Urinary bladder (tissue), 4 donors: ENCODE data around the gene PRRC2C. TPM values are rescaled to one million over a fixed set of nuclear protein-coding genes. Genes with fewer than 3 reads are reported as not detected.
"Not testable (repeated sequence)": the region's sequence is repeated elsewhere in the genome, so short reads cannot be mapped to it uniquely, and the experiment has no call there.

ENCODE experiments used
- DNase-seq: peaks from one replicate; pipeline ENCODE4 v3.0.0-alpha.2; 2015; ENCODE audit errors: extremely low spot score
- H3K27ac ChIP-seq: one replicate; pipeline ENCODE4 v1.5.1; 2013; ENCODE audit warnings: low read depth, mild to moderate bottlenecking, moderate library complexity
- H3K36me3 ChIP-seq: one replicate; pipeline ENCODE4 v1.6.1; 2013; ENCODE audit warnings: mild to moderate bottlenecking, moderate library complexity; ENCODE audit not compliant: insufficient read depth
- H3K4me1 ChIP-seq: one replicate; pipeline ENCODE4 v1.6.1; 2013; ENCODE audit warnings: mild to moderate bottlenecking, moderate library complexity; ENCODE audit not compliant: insufficient read depth
- H3K4me3 ChIP-seq: one replicate; pipeline ENCODE4 v1.5.1; 2013; ENCODE audit warnings: low read depth, low read length
- WGBS: extraction: QIAGEN DNeasy Blood & Tissue Kit; methylation state at CpG from one replicate; pipeline ENCODE4 v1.1.7; 2013; 5-methylcytosine and 5-hydroxymethylcytosine counted together
- polyA plus RNA-seq: library from polyadenylated mRNA; stranded (reverse); fragments of 200-250 nt; gene quantifications from one replicate; pipeline ENCODE4 v1.2.3, GENCODE V29; 2013
- total RNA-seq: library from RNA; depleted of rRNA; stranded (reverse); fragments of >200 nt; gene quantifications from one replicate; pipeline ENCODE4 v1.2.3, GENCODE V29; 2014
- donor health status: healthy with polysubstance abuse.
- donor health status: healthy.

Gene PRRC2C
- total and polyA plus RNA-seq, 2 donors: 36.5 to 69.9 TPM

DNA sequence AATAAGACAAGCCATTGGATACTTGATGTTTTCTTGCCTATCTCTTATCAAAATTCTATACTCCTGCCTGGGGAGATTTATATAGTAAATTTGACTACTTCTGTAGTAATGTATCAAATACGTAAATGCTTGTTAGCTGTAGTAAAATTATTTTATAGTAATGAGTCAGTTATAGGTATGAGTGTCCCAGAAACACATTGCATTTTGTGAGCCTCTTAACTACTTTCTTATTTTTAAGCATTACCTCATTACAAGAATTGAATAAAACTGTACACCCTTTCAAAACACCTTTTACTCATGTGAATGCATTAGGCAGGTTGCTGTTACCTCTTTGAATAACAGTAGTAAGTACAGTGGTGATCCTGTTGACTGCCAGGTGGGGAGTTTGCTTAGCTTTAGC, 28.4 kb downstream of the PRRC2C start:
- H3K4me3 ChIP-seq: no peak overlapping the region
- 0% methylated on average over 1 of the region's 1 CpG for WGBS
- H3K36me3 ChIP-seq: peaks cover 3% of the 10 kb centered on the region
- H3K27ac ChIP-seq: no peak overlapping the region
- H3K4me1 ChIP-seq: no peaks in the 10 kb centered on the region
- no peak for DNase-seq

DNA sequence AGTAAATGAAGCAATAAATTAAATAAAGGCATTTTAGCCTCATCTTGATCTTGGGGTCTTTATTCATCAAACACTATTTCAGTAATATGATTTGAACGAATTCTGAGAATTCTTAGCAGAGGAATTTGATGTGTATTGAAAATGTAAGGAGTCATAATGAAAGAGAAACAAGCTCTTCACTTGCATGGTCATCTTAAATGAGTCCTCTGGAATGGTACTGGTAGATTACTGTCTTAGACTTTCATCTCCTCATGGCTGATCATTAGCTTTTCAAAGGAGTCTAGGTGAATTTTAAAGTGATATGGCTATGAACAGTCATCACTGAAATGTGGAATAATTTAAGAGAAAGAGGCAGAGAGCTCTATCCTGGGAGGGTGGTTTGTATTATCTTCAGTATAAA, 30.0 kb downstream of the PRRC2C start:
- no peak overlapping the region for H3K4me3 ChIP-seq
- peaks cover 3% of the 10 kb centered on the region for H3K36me3 ChIP-seq
- WGBS: 86% methylated on average over 1 of the region's 1 CpG
- DNase-seq: no peak
- no peaks in the 10 kb centered on the region for H3K4me1 ChIP-seq
- no peak overlapping the region for H3K27ac ChIP-seq

GRCh38 chr1:171515741-171516140, 30.4 kb downstream of the PRRC2C start:
- no peaks in the 10 kb centered on the region for H3K4me1 ChIP-seq
- H3K4me3 ChIP-seq: no peak overlapping the region
- peaks cover 3% of the 10 kb centered on the region for H3K36me3 ChIP-seq
- DNase-seq: no peak
- no peak overlapping the region for H3K27ac ChIP-seq
- 95% methylated on average over 4 of the region's 4 CpGs for WGBS

DNA sequence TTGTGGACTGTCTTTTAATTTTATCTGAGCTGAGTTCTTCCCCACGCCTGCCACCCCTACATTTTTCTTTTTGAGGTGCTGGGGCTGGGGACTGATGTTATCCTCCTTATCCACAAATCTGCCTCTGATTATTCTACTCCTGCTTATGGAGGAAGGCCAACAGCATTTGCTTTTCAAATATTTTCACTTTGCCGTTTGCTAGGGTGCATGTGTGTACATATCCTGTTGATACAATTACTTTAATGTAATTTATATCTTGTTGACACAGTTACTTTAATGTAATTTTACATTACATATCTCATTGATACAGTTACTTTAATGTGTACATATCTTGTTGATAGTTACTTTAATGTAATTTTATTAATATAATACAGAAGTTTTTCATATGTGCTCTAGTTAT, 36.2 kb downstream of the PRRC2C start:
- Histone ChIP-seq H3K4me1 (no peaks in the 10 kb centered on the region), H3K36me3 (peaks cover 2% of the 10 kb centered on the region), H3K27ac (no peak overlapping the region), H3K4me3 (no peak overlapping the region)
- 68% methylated on average over 2 of the region's 2 CpGs for WGBS
- DNase-seq: no peak

GRCh38 chr1:171530676-171531075, 45.3 kb downstream of the PRRC2C start:
- WGBS: 88% methylated on average over 3 of the region's 3 CpGs
- Histone ChIP-seq H3K4me1 (no peaks in the 10 kb centered on the region), H3K36me3 (no peaks in the 10 kb centered on the region), H3K27ac (no peak overlapping the region), H3K4me3 (no peak overlapping the region)
- no peak for DNase-seq

- Histone ChIP-seq H3K4me1 (no peaks in the 10 kb centered on the region), H3K36me3 (no peaks in the 10 kb centered on the region), H3K27ac (no peak overlapping the region), H3K4me3 (no peak overlapping the region)
- DNase-seq: no peak
- 94% methylated on average over 7 of the region's 7 CpGs for WGBS
These were observed 47.2 kb downstream of the PRRC2C start for GRCh38 chr1:171532520-171532919.

DNA sequence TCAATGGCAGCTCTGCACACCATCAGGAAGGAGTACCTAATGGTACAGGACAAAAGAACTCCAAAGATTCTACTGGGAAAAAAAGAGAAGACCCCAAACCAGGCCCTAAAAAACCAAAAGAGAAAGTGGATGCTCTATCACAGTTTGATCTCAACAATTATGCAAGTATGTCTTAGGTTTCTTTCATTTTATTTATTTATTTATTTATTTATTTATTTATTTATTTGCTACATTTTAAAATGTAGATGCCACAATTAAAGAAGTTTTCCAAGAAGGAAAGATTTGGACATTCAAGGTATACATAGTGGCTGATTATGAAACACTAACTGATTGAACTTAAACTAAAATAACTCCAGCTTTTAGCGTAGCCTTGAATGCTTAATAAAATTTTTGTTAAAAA, 60.2 kb downstream of the PRRC2C start:
- Histone ChIP-seq H3K4me1 (no peaks in the 10 kb centered on the region), H3K27ac (no peak overlapping the region), H3K4me3 (no peak overlapping the region), H3K36me3 (peaks cover 2% of the 10 kb centered on the region)
- no peak for DNase-seq
- WGBS: 99% methylated on average over 1 of the region's 1 CpG

GRCh38 chr1:171550050-171550449, 64.7 kb downstream of the PRRC2C start:
- Histone ChIP-seq H3K4me1 (no peaks in the 10 kb centered on the region), H3K4me3 (no peak overlapping the region), H3K36me3 (no peaks in the 10 kb centered on the region), H3K27ac (no peak overlapping the region)
- peak; percentile 45 for DNase-seq
- WGBS: 88% methylated on average over 3 of the region's 3 CpGs

DNA sequence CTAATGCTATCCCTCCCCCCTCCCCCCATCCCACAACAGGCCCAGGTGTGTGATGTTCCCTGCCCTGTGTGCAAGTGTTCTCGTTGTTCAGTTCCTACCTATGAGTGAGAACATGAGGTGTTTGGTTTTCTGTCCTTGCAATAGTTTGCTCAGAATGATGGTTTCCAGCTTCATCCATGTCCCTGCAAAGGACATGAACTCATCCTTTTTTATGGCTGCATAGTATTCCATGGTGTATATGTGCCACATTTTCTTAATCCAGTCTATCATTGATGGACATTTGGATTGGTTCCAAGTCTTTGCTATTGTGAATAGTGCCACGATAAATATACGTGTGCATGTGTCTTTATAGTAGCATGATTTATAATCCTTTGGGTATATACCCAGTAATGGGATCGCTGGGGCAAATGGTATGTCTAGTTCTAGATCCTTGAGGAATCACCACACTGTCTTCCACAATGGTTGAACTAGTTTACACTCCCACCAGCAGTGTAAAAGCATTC, 65.3 kb downstream of the PRRC2C start:
- WGBS: 93% methylated on average over 4 of the region's 4 CpGs
- DNase-seq, H3K4me3 ChIP-seq, H3K27ac ChIP-seq, H3K4me1 ChIP-seq, H3K36me3 ChIP-seq: not testable (repeated sequence)

DNA sequence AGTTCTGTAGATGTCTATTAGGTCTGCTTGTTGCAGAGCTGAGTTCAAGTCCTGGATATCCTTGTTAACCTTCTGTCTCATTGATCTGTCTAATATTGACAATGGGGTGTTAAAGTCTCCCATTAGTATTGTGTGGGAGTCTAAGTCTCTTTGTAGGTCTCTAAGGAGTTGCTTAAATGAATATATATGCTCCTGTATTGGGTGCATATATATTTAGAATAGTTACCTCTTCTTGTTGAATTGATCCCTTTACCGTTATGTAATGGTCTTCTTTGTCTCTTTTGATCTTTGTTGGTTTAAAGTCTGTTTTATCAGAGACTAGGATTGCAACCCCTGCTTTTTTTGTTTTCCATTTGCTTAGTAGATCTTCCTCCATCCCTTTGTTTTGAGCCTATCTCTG, 68.6 kb downstream of the PRRC2C start:
- not testable (repeated sequence) for H3K36me3 ChIP-seq, H3K27ac ChIP-seq, H3K4me3 ChIP-seq, DNase-seq, H3K4me1 ChIP-seq
- whole genome bisulfite sequencing: 95% methylated on average over 1 of the region's 1 CpG

DNA sequence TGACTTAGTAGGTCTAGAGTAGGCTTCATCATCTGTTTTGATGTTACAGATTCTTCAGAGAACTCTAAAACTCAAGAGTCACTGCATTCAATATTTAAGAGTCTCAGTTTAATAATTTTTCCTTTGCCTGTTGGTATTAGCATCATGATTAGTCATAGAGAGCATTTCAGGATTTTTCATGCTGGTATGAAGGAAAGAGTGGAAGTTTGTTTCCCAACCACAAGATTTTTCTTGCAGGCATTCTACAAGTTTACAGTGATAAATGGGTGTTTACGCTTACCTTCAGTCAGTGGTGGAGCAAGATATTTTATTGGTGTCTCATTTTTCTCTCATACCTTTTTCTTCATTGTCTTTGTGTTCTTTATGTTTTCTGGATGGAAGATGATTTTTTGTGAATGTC, 78.3 kb downstream of the PRRC2C start:
- WGBS: 97% methylated on average over 1 of the region's 1 CpG
- H3K4me3 ChIP-seq: no peak overlapping the region
- DNase-seq: no peak

GRCh38 chr1:171566467-171566866, 81.1 kb downstream of the PRRC2C start:
- H3K36me3 ChIP-seq: peaks cover 7% of the 10 kb centered on the region
- 60% methylated on average over 3 of the region's 3 CpGs for WGBS
- no peak overlapping the region for H3K4me3 ChIP-seq
- no peak for DNase-seq
- H3K27ac ChIP-seq: no peak overlapping the region
- H3K4me1 ChIP-seq: no peaks in the 10 kb centered on the region

More for the DNA sequence above, 78.3 kb downstream of the PRRC2C start:
- Histone ChIP-seq H3K36me3 (peaks cover 5% of the 10 kb centered on the region), H3K4me1 (peaks cover 1% of the 10 kb centered on the region), H3K27ac (no peak overlapping the region)

- 53% methylated on average over 2 of the region's 2 CpGs for WGBS
- Histone ChIP-seq H3K36me3 (peaks cover 7% of the 10 kb centered on the region), H3K27ac (no peak overlapping the region), H3K4me1 (no peaks in the 10 kb centered on the region), H3K4me3 (no peak overlapping the region)
- no peak for DNase-seq
These were observed 85.0 kb downstream of the PRRC2C start for GRCh38 chr1:171570295-171570694.

DNA sequence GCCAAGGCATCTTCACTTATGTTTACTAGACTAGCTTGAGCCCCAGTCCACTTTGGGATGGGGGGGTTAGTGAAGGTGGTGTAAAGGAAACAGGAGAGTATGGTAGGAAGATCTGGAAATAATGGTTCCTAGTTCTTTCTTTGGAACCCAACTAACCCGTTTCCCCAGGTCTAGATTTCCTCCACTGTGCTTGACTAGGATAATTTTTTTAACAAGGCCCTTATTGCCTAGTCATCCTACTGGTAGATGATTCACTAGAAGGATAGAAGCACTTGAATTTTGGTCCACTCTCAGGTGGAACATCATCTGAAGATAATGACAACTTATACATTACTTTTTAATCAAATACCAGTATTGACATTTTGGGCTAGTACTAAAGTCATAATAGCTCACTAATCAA, 90.8 kb downstream of the PRRC2C start:
- WGBS: 87% methylated on average over 1 of the region's 1 CpG
- H3K36me3 ChIP-seq: peaks cover 14% of the 10 kb centered on the region
- H3K4me1 ChIP-seq: no peaks in the 10 kb centered on the region

DNA sequence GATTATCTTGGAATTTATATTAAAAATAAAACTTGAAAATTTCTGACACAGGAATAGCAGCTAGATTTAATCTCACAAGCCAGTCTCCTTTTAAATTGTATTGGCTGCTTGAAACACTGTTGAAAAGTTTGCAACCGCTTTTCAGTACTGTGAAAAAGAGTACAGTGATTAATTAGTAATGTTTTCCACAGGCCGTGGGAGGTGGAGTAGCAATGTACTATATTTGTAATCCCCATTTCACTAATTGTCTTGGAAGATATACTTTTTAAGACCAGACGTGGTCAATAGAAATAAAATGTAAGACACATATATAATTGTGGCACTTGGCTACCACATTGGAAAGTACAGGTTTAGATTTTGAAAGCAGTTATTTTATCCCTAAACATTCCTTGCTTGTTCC, 95.9 kb downstream of the PRRC2C start:
- 81% methylated on average over 3 of the region's 3 CpGs for WGBS
- Histone ChIP-seq H3K36me3 (peaks cover 16% of the 10 kb centered on the region), H3K4me3 (no peak overlapping the region), H3K4me1 (no peaks in the 10 kb centered on the region), H3K27ac (no peak overlapping the region)
- DNase-seq: no peak

More for the DNA sequence above, 90.8 kb downstream of the PRRC2C start:
- no peak overlapping the region for H3K27ac ChIP-seq
- no peak for DNase-seq
- H3K4me3 ChIP-seq: no peak overlapping the region
